B cell (primary cell): ENCODE data around the gene STX4. TPM values are rescaled to one million over a fixed set of nuclear protein-coding genes. Genes with fewer than 3 reads are reported as not detected.

ENCODE experiments used
- ATAC-seq: fragments of 200-7000 bp; cut with Tn5 transposase; one replicate; pipeline ENCODE4 v1.10.0; 2021; ENCODE audit warnings: low read depth, mild to moderate bottlenecking, moderate number of reproducible peaks, moderate library complexity
- CTCF ChIA-PET: fragments of 350-600 bp; sonication (Branson Sonifier 250); formaldehyde crosslinking; loops from one replicate; lab custom pipeline; 2021; ENCODE audit warnings: antibody characterized with exemption, inconsistent platforms; lab: Charles Lee
- POLR2A ChIA-PET: fragments of 350-600 bp; sonication (Branson Sonifier 250); formaldehyde crosslinking; loops from one replicate; lab custom pipeline; 2021; ENCODE audit warnings: antibody characterized with exemption; lab: Charles Lee
- DNase-seq: peaks from one replicate; pipeline ENCODE4 v3.0.0; 2013
- H2AFZ ChIP-seq: 2 replicates; pipeline ENCODE4 v1.6.1; 2012; ENCODE audit warnings: mild to moderate bottlenecking, low read depth, low read length; ENCODE audit not compliant: insufficient read depth, poor library complexity, severe bottlenecking
- H3K27ac ChIP-seq, 2 donors: 1 replicate in 1 of 2; 2 replicates in 1 of 2; pipeline ENCODE4 v1.5.1; 2012 to 2013; ENCODE audit warnings: low read length in 2 of 2, mild to moderate bottlenecking in 2 of 2, moderate library complexity in 1 of 2
- H3K27me3 ChIP-seq, 4 experiments: fragments of 200-600 bp in 1 of 4; sonication (generic) in 1 of 4; replicated peaks in 1 of 4; 1 replicate in 2 of 4; 2 replicates in 2 of 4; pipeline versions ENCODE4 v1.6.1 to v1.7.0; 2013 to 2016; ENCODE audit warnings: low read length in 3 of 4, mild to moderate bottlenecking in 2 of 4, mixed read lengths in 1 of 4, moderate library complexity in 1 of 4; ENCODE audit not compliant: insufficient read depth in 4 of 4, control insufficient read depth in 3 of 4; ENCODE audit errors: control extremely low read depth in 1 of 4
- H3K36me3 ChIP-seq, 2 experiments: replicated peaks in 1 of 2; 1 replicate in 1 of 2; 2 replicates in 1 of 2; pipeline versions ENCODE4 v1.6.1 to v1.7.1; 2013; ENCODE audit warnings: low read length in 1 of 2; ENCODE audit not compliant: insufficient read depth in 2 of 2, control insufficient read depth in 1 of 2; ENCODE audit errors: control extremely low read depth in 1 of 2, extremely low read depth in 1 of 2
- H3K4me1 ChIP-seq, 2 donors: fragments of 200-600 bp in 1 of 2; sonication (generic) in 1 of 2; 1 replicate in 1 of 2; 2 replicates in 1 of 2; pipeline versions ENCODE4 v1.5.1 to v1.6.1; 2013 to 2017; ENCODE audit warnings: low read length in 2 of 2; ENCODE audit not compliant: control insufficient read depth in 2 of 2, insufficient read depth in 2 of 2
- H3K4me2 ChIP-seq: replicated peaks from 2 replicates; pipeline ENCODE3; 2012; ENCODE audit warnings: mild to moderate bottlenecking, low read depth, low read length; ENCODE audit not compliant: poor library complexity, severe bottlenecking
- H3K4me3 ChIP-seq, 5 experiments: fragments of 200-600 bp in 1 of 5; sonication (generic) in 1 of 5; 1 replicate in 3 of 5; 2 replicates in 2 of 5; pipeline versions ENCODE4 v1.5.1 to v1.7.0; 2011 to 2016; ENCODE audit warnings: low read length in 4 of 5, mild to moderate bottlenecking in 4 of 5, low read depth in 2 of 5, control low read depth in 1 of 5, moderate library complexity in 1 of 5; ENCODE audit not compliant: insufficient read depth in 1 of 5; ENCODE audit errors: control extremely low read depth in 1 of 5, extremely low read depth in 1 of 5
- H3K79me2 ChIP-seq: fragments of 200-600 bp; sonication (generic); one replicate; pipeline ENCODE4 v1.6.0; 2016; ENCODE audit warnings: low read length; ENCODE audit not compliant: control insufficient read depth, insufficient read depth
- H3K9ac ChIP-seq: fragments of 200-600 bp; sonication (generic); 2 replicates; pipeline ENCODE4 v1.6.1; 2017; ENCODE audit warnings: mild to moderate bottlenecking, low read length, moderate library complexity
- H3K9me3 ChIP-seq, 3 donors: one replicate each; pipeline versions ENCODE4 v1.6.1 to v1.7.1; 2013; ENCODE audit warnings: low read length in 2 of 3; ENCODE audit not compliant: control insufficient read depth in 2 of 3, insufficient read depth in 1 of 3; ENCODE audit errors: control extremely low read depth in 1 of 3
- H4K20me1 ChIP-seq: 2 replicates; pipeline ENCODE4 v1.6.0; 2012; ENCODE audit warnings: mild to moderate bottlenecking, low read length; ENCODE audit not compliant: insufficient read depth, control insufficient read depth, poor library complexity, severe bottlenecking
- H3K27ac Mint-ChIP-seq: one replicate; pipeline ENCODE4 v1.8.0; 2021; ENCODE audit warnings: mixed read lengths
- H3K27me3 Mint-ChIP-seq: one replicate; pipeline ENCODE4 v1.8.0; 2021; ENCODE audit warnings: mixed read lengths
- H3K4me1 Mint-ChIP-seq: one replicate; pipeline ENCODE4 v1.8.0; 2021; ENCODE audit warnings: mixed read lengths
- H3K4me3 Mint-ChIP-seq: one replicate; pipeline ENCODE4 v1.8.0; 2021; ENCODE audit warnings: mixed read lengths
- H3K9me3 Mint-ChIP-seq: one replicate; pipeline ENCODE4 v1.8.0; 2022; ENCODE audit warnings: mixed read lengths; ENCODE audit not compliant: insufficient read depth
- EZH2 ChIP-seq: IDR thresholded peaks from 2 replicates; pipeline ENCODE4 v1.6.1; 2012; ENCODE audit warnings: borderline replicate concordance, low read depth, mild to moderate bottlenecking, moderate library complexity, low read length; ENCODE audit not compliant: insufficient read depth, poor library complexity, severe bottlenecking
- WGBS: methylation state at CpG from one replicate; pipeline ENCODE4 v1.1.5; 2013; ENCODE audit warnings: missing lambda C conversion rate; ENCODE audit not compliant: insufficient coverage; 5-methylcytosine and 5-hydroxymethylcytosine counted together
- intact Hi-C: fragments of 100-400 bp; cut with micrococcal nuclease; formaldehyde crosslinking; loops from one replicate; pipeline ENCODE4 v1.10.0; 2022
- polyA plus RNA-seq: library from polyadenylated mRNA; depleted of rRNA; stranded (reverse); fragments of >200 nt; gene quantifications from 2 replicates; pipeline ENCODE4 v1.2.3, GENCODE V29; 2012
- total RNA-seq, 2 donors: library from RNA; stranded (reverse); fragments of 120-200 nt in 1 of 2; gene quantifications; 1 replicate in 1 of 2; 2 replicates in 1 of 2; pipeline versions ENCODE4 v1.2.3 to v1.2.4, GENCODE V29; 2013 to 2022
- TF ChIP-seq, protein P1 (sequence below): fragments of 200-600 bp; IDR thresholded peaks from one replicate; pipeline ENCODE4 v1.8.0; 2022; ENCODE audit warnings: antibody characterized with exemption, mild to moderate bottlenecking

STX4 gene
- total and polyA plus RNA-seq, 2 donors (not counting 1 experiment from before 2014, with no cell fraction given): 120 to 133 TPM

DNA sequence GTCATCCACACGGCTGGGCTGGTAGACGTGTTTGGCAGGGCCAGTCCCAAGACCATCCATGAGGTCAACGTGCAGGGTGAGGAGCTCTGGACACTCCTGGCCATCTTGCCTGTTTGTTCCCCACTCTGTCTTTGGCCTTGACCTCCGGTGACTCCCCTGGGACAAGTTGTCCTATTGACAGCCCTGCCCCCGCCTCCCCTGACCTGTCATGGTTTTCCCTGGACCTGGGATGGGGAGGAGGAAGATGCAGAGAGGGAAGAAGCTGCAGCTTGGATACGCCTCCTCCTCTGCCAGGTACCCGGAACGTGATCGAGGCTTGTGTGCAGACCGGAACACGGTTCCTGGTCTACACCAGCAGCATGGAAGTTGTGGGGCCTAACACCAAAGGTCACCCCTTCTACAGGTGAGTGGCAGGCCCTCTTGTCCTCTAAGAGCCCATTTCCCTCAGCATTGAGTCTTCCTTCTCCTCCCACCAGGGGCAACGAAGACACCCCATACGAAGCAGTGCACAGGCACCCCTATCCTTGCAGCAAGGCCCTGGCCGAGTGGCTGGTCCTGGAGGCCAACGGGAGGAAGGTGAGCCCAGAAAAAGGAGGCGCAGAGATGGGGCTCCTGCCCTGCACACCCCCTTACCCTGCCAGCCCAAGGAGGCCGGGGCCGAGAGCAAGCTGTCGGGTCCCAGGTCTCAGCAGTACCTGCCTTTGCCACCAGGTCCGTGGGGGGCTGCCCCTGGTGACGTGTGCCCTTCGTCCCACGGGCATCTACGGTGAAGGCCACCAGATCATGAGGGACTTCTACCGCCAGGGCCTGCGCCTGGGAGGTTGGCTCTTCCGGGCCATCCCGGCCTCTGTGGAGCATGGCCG lies 47.0 kb upstream of the STX4 start:
- Mint-ChIP-seq H3K27me3 (no peaks in the 10 kb centered on the region), H3K4me3 (no peak overlapping the region), H3K4me1 (no peaks in the 10 kb centered on the region), H3K27ac (no peak overlapping the region), H3K9me3 (no peaks in the 10 kb centered on the region)
- H3K9ac ChIP-seq: no peak overlapping the region
- H2AFZ ChIP-seq: no peak overlapping the region
- no peak overlapping the region for H3K4me2 ChIP-seq
- ChIA-PET CTCF (interaction anchor here (0.5 to 5.1 kb wide), 14 partner anchors 11 to 883 kb away, joined by 3 to 63 read pairs (median 7); partner anchors contain the start of genes KAT8, VKORC1, ZNF646 and ZNF668), POLR2A (interaction anchor here (0.5 to 1.7 kb wide), 2 partner anchors 10 to 156 kb away, joined by 7 to 8 read pairs; no protein-coding TSS in a partner anchor)
- no peaks in the 10 kb centered on the region for H3K79me2 ChIP-seq
- no peak overlapping the region for H3K27ac ChIP-seq
- DNase-seq (no peak), ATAC-seq (no peak)
- H3K4me3 ChIP-seq: no peak overlapping the region
- H3K27me3 ChIP-seq: no peaks in the 10 kb centered on the region
- no peaks in the 10 kb centered on the region for H4K20me1 ChIP-seq
- peaks cover 0 to 16% of the 10 kb centered on the region in 2 experiments for H3K36me3 ChIP-seq
- 95% methylated on average over 25 of the region's 29 CpGs for WGBS
- intact Hi-C loops: loop anchor here (5.0 kb wide), 1 partner anchor 171 kb away; no protein-coding TSS in a partner anchor
- H3K9me3 ChIP-seq: no peaks in the 10 kb centered on the region
- peaks cover 3 to 6% of the 10 kb centered on the region in 2 donors for H3K4me1 ChIP-seq
- TF ChIP-seq, protein P1, sequence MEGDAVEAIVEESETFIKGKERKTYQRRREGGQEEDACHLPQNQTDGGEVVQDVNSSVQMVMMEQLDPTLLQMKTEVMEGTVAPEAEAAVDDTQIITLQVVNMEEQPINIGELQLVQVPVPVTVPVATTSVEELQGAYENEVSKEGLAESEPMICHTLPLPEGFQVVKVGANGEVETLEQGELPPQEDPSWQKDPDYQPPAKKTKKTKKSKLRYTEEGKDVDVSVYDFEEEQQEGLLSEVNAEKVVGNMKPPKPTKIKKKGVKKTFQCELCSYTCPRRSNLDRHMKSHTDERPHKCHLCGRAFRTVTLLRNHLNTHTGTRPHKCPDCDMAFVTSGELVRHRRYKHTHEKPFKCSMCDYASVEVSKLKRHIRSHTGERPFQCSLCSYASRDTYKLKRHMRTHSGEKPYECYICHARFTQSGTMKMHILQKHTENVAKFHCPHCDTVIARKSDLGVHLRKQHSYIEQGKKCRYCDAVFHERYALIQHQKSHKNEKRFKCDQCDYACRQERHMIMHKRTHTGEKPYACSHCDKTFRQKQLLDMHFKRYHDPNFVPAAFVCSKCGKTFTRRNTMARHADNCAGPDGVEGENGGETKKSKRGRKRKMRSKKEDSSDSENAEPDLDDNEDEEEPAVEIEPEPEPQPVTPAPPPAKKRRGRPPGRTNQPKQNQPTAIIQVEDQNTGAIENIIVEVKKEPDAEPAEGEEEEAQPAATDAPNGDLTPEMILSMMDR: no peak
- no peak for TF ChIP-seq EZH2
